ENCODE data around the gene PDE6D.

Gene PDE6D

GRCh38 chr2:231682603-231683291 lies 98.3 kb downstream of the PDE6D start:
- DNase-seq (ENCODE audit: low spot score), result no peak

Data from LoVo (cell line).